ENCODE measurements around the gene CHI3L1. TPM values are rescaled to one million over a fixed set of nuclear protein-coding genes. Genes with fewer than 3 reads are reported as not detected.

Gene CHI3L1
- total RNA-seq, 1 experiment from 2014 or later: 0.75 TPM

DNA sequence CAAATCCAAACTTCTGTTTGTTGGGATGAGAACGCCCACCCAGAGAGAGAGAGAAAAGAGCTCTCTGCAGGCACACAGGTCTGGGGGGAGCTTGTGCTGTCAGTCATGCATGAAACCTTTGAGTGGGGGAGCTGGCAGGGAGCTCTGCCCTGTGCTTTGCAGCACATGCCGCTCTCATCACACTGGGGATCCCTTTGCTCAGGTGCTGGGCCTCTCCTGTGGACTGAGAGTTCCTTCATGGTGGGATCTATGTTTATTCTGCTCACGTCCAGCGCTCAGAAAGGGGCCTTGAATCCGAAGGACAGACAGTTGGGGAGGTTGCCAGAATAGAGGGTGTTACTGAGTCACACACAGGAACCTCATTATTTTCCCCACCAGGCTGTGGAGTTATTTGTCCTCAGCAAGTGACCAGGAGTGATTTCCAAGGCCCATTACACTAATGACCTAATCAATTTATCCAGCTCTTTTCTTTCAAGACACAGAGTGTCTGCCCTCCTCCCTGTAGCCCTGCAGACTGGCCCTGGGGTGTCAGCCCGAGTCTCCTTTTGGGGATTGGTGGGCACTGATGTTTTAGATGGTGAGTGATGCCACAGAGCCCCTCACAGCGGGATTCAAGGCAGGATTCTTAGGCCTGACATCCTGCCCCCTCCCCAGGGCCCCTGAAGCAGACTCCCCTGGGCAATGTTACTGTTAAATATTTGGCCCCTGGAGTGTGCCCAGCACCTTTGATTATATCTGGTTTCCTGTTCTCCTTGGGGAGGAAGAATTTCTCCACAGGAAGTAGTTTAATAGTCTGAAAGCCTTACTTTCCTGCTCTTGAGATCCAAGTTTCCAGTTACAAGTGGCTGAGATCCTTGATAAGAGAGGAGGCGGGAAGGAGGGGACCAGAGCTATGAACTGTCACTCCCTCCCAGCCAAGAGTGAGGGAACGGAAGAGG, 33.2 kb downstream of the CHI3L1 start:
- TF ChIP-seq, protein P1, sequence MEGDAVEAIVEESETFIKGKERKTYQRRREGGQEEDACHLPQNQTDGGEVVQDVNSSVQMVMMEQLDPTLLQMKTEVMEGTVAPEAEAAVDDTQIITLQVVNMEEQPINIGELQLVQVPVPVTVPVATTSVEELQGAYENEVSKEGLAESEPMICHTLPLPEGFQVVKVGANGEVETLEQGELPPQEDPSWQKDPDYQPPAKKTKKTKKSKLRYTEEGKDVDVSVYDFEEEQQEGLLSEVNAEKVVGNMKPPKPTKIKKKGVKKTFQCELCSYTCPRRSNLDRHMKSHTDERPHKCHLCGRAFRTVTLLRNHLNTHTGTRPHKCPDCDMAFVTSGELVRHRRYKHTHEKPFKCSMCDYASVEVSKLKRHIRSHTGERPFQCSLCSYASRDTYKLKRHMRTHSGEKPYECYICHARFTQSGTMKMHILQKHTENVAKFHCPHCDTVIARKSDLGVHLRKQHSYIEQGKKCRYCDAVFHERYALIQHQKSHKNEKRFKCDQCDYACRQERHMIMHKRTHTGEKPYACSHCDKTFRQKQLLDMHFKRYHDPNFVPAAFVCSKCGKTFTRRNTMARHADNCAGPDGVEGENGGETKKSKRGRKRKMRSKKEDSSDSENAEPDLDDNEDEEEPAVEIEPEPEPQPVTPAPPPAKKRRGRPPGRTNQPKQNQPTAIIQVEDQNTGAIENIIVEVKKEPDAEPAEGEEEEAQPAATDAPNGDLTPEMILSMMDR (IDR thresholded peaks at IDR 0.05; ENCODE audit: unreplicated experiment): no peak
- Mint-ChIP-seq H3K36me3 (ENCODE audit: insufficient read depth, unreplicated experiment) (no peaks in the 10 kb centered on the region), H3K27ac (ENCODE audit: low read depth, unreplicated experiment) (peak overlapping the region; percentile 69), H3K4me1 (ENCODE audit: insufficient read depth, unreplicated experiment) (peaks cover 44% of the 10 kb centered on the region), H3K27me3 (ENCODE audit: insufficient read depth, unreplicated experiment) (no peaks in the 10 kb centered on the region), H3K4me3 (ENCODE audit: unreplicated experiment) (no peak overlapping the region), H3K9me3 (ENCODE audit: unreplicated experiment) (peaks cover 6% of the 10 kb centered on the region)
- ChIA-PET CTCF (interaction anchor here (0.6 to 5.0 kb wide), 15 partner anchors 19 to 206 kb away, joined by 3 to 29 read pairs (median 4); partner anchors contain the start of gene CHI3L1), POLR2A (interaction anchor here (1.0 to 2.9 kb wide), 7 partner anchors 8 to 146 kb away, joined by 3 to 17 read pairs (median 5); partner anchors contain the start of genes ADORA1 and TMEM183A)
- intact Hi-C loops (cut with micrococcal nuclease): loop anchor here (2.0 kb wide), 1 partner anchor 25 kb away; no protein-coding TSS in a partner anchor
- no peak for DNase-seq (ENCODE audit: unreplicated experiment)
- BruUV-seq (replicated peaks): no TSS peak

DNA sequence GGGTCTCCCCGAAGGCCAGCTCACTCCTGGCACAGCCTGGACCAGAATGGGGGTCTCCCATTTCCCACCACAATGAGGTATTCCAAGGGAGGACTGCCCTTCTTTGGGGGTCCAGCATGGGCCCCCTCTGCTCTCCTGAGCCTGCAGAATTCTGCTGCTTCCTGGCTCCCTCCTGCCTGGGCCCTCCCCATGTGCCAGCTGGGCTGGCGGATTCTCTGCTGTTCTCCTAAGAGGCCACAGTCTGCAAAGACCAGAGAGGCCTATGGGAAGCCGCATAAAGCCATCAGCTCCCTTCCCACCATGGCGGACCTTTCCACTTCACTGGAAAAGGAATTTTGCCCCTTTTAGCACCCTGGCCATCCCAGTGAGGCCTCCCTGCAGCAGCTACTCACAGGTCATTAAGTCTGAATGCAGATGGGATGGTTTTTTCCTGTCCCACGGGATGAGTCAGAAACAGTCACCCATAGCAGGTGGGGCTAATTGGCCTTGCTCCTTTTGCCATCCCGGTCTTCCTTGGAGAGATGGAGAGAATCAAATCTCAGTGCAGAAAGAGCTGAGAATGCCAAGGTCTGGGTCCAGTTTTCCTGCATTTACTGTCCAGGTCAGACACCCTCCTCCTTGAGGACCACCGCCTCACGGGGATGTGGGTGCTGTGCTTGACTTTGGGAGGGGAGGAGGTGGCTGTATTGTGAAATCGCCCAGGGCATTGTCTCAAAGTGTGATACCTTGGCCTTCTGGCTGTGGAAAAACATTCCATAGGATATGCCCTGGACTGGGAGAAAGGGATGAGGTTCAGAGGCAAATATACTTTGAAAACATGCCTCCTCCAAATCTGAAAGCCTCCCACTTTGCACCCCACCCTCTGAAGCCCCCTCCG, 34.1 kb downstream of the CHI3L1 start:
- Mint-ChIP-seq H3K4me1 (ENCODE audit: insufficient read depth, unreplicated experiment) (peaks cover 44% of the 10 kb centered on the region), H3K9me3 (ENCODE audit: unreplicated experiment) (no peaks in the 10 kb centered on the region), H3K27ac (ENCODE audit: low read depth, unreplicated experiment) (peak overlapping the region; percentile 69), H3K36me3 (ENCODE audit: insufficient read depth, unreplicated experiment) (no peaks in the 10 kb centered on the region), H3K27me3 (ENCODE audit: insufficient read depth, unreplicated experiment) (no peaks in the 10 kb centered on the region), H3K4me3 (ENCODE audit: unreplicated experiment) (no peak overlapping the region)
- TF ChIP-seq, protein P1 (IDR thresholded peaks at IDR 0.05; ENCODE audit: unreplicated experiment): no peak
- DNase-seq (ENCODE audit: unreplicated experiment): peak; percentile 95
- intact Hi-C loops (cut with micrococcal nuclease): loop anchor here (2.0 kb wide), 1 partner anchor 24 kb away; no protein-coding TSS in a partner anchor
- ChIA-PET POLR2A (interaction anchor here (0.6 to 2.9 kb wide), 9 partner anchors 9 to 145 kb away, joined by 3 to 17 read pairs (median 4); partner anchors contain the start of genes ADORA1 and TMEM183A), CTCF (interaction anchor here (0.6 to 7.4 kb wide), 16 partner anchors 18 to 206 kb away, joined by 3 to 38 read pairs (median 4); partner anchors contain the start of gene CHI3L1)
- no TSS peak for BruUV-seq (replicated peaks)

DNA sequence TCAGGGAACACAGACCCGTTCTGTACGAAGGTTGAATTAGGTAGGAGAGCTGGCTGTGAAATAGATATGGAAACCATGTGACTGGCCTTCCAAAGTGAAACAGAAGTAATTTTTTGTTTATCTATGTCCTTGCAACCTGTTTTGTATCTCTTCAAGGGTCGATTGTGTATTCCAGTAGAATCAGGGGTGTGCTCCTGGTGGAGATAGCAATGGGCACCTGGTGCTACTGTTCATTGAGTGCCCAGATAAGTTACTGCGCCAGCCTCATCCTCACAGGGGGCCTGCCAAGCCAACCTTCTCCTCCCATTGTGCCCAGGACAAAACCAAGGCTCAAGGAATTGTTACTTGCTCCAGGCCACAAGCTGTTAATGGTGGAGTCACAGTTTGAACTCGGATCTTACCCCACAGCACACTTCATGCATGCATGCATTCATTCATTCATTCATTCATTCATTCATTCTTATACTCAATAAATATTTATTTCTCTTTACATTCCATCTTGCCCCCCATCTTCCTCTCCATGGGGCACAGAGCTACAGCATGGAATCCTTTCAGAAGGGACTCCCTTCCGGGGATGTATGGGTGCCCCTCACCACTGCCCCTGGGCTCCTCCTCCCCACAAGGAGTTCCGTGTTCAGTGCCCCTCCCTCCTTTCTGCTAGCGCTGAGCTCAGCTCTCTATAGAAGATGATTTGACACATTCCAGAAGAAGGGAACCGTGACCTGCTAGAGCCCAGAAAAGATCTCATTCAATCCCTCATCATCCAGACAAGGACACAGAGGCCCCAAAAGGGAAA, 34.9 kb downstream of the CHI3L1 start:
- Mint-ChIP-seq H3K27ac (ENCODE audit: low read depth, unreplicated experiment) (no peak overlapping the region), H3K9me3 (ENCODE audit: unreplicated experiment) (no peaks in the 10 kb centered on the region), H3K27me3 (ENCODE audit: insufficient read depth, unreplicated experiment) (no peaks in the 10 kb centered on the region), H3K36me3 (ENCODE audit: insufficient read depth, unreplicated experiment) (no peaks in the 10 kb centered on the region), H3K4me3 (ENCODE audit: unreplicated experiment) (no peak overlapping the region), H3K4me1 (ENCODE audit: insufficient read depth, unreplicated experiment) (peaks cover 44% of the 10 kb centered on the region)
- no peak for DNase-seq (ENCODE audit: unreplicated experiment)
- POLR2A ChIA-PET: interaction anchor here (0.6 to 2.9 kb wide), 9 partner anchors 9 to 144 kb away, joined by 3 to 17 read pairs (median 4); partner anchors contain the start of genes ADORA1 and TMEM183A
- intact Hi-C loops (cut with micrococcal nuclease): loop anchor here (2.0 kb wide), 1 partner anchor 23 kb away; no protein-coding TSS in a partner anchor
- BruUV-seq (replicated peaks): no TSS peak
- TF ChIP-seq, protein P1 (IDR thresholded peaks at IDR 0.05; ENCODE audit: unreplicated experiment): no peak
- CTCF ChIA-PET: interaction anchor here (0.6 to 7.4 kb wide), 11 partner anchors 21 to 551 kb away, joined by 3 to 38 read pairs (median 5); no protein-coding TSS in a partner anchor

Measured in MCF 10A (cell line).